HepG2 (cell line): Measurements from ENCODE around the gene HIC1. TPM values are rescaled to one million over a fixed set of nuclear protein-coding genes. Genes with fewer than 3 reads are reported as not detected.

Experiments used
- AGO2 ChIP-seq: fragments of 200-400 bp; formaldehyde crosslinking; optimal IDR thresholded peaks from 2 replicates; pipeline ENCODE3; 2017; ENCODE audit warnings: mild to moderate bottlenecking, low read depth, low read length, moderate library complexity
- DPF2 ChIP-seq: sonication (generic); formaldehyde crosslinking; IDR thresholded peaks from 2 replicates; pipeline ENCODE4 v1.4.0; 2020; ENCODE audit warnings: mild to moderate bottlenecking, low read depth, missing genetic modification reagents, borderline replicate concordance
- FOXO1 ChIP-seq: sonication (generic); formaldehyde crosslinking; IDR thresholded peaks from 2 replicates; pipeline ENCODE4 v1.4.0; 2020; ENCODE audit warnings: missing genetic modification reagents
- GATAD2A ChIP-seq: IDR thresholded peaks from 2 replicates; pipeline ENCODE4 v1.6.1; 2016
- MEF2D ChIP-seq: sonication (generic); formaldehyde crosslinking; IDR thresholded peaks from 2 replicates; pipeline ENCODE4 v1.5.1; 2020; ENCODE audit warnings: mild to moderate bottlenecking, missing genetic modification reagents
- PAXIP1 ChIP-seq: sonication (generic); formaldehyde crosslinking; conservative IDR thresholded peaks from 2 replicates; pipeline ENCODE4 v1.4.0; 2020; ENCODE audit warnings: mild to moderate bottlenecking, missing genetic modification reagents, moderate library complexity
- PBX3 ChIP-seq: sonication (generic); formaldehyde crosslinking; IDR thresholded peaks from 2 replicates; pipeline ENCODE4 v1.8.1; 2023; ENCODE audit warnings: missing genetic modification reagents, inconsistent platforms, borderline replicate concordance
- TBX3 ChIP-seq: fragments of 450-650 bp; IDR thresholded peaks from 2 replicates; pipeline ENCODE4 v1.6.1; 2017; ENCODE audit warnings: antibody characterized with exemption, mild to moderate bottlenecking, inconsistent platforms, borderline replicate concordance
- ZFP91 ChIP-seq: sonication (generic); formaldehyde crosslinking; IDR thresholded peaks from 2 replicates; pipeline ENCODE4 v1.9.0; 2022; ENCODE audit warnings: missing genetic modification reagents, mild to moderate bottlenecking, borderline replicate concordance
- ZNF552 ChIP-seq: sonication (generic); formaldehyde crosslinking; IDR thresholded peaks from 2 replicates; pipeline ENCODE4 v1.9.0; 2022; ENCODE audit warnings: missing genetic modification reagents, mild to moderate bottlenecking, borderline replicate concordance
- ZNF609 ChIP-seq: sonication (generic); formaldehyde crosslinking; IDR thresholded peaks from 2 replicates; pipeline ENCODE4 v1.4.0; 2020; ENCODE audit warnings: mild to moderate bottlenecking, missing genetic modification reagents, borderline replicate concordance
- ZNF720 ChIP-seq: sonication (generic); formaldehyde crosslinking; IDR thresholded peaks from 2 replicates; pipeline ENCODE4 v1.4.0; 2020; ENCODE audit warnings: missing genetic modification reagents
- ZNF740 ChIP-seq: sonication (generic); formaldehyde crosslinking; IDR thresholded peaks from 2 replicates; pipeline ENCODE4 v1.4.0; 2020; ENCODE audit warnings: missing genetic modification reagents
- polyA plus RNA-seq, 8 experiments: library from polyadenylated mRNA; depleted of rRNA in 3 of 8; stranded (reverse) in 7 of 8; unstranded in 1 of 8; fragments of >200 nt; fragmentation: Illumina TruSeq in 4 of 8; extraction: Trizol in 4 of 8; gene quantifications; 2 replicates each; pipeline versions ENCODE4 v1.2.1 to v1.2.3, GENCODE V29; 2011 to 2016; ENCODE audit warnings: low read depth in 4 of 8, missing spikeins in 1 of 8, mixed read lengths in 1 of 8; ENCODE audit not compliant: insufficient read depth in 1 of 8
- total RNA-seq, 5 experiments: library from RNA; depleted of rRNA; stranded (reverse); fragments of >200 nt; fragmentation: Illumina TruSeq; extraction: Trizol; gene quantifications; 2 replicates each; pipeline ENCODE4 v1.2.3, GENCODE V29; 2016; ENCODE audit warnings: low read depth in 1 of 5

Gene HIC1
- total and polyA plus RNA-seq, 2 of the 13 experiments (the other 11 are each of a cell fraction or from before 2014, with no cell fraction given), result 0.04 to 0.31 TPM

- no peak for TF ChIP-seq ZNF609 (CRISPR knock-in tag)
- no peak for TF ChIP-seq ZNF720
- no peak for TF ChIP-seq PBX3 (CRISPR knock-in tag)
- TF ChIP-seq TBX3, result no peak
- peak; percentile 58; the same call in 1 of the 2 replicates for TF ChIP-seq GATAD2A (CRISPR knock-in tag)
- TF ChIP-seq ZNF740 (CRISPR knock-in tag), result no peak
- TF ChIP-seq FOXO1 (CRISPR knock-in tag), result peak; percentile 63
- TF ChIP-seq ZFP91 (CRISPR knock-in tag), result peak; percentile 88
- no peak for TF ChIP-seq DPF2 (CRISPR knock-in tag)
- peak; percentile 30 for TF ChIP-seq AGO2
- TF ChIP-seq PAXIP1 (CRISPR knock-in tag), result no peak; the same call in 1 of the 2 replicates
- peak; percentile 48; the same call in 1 of the 2 replicates for TF ChIP-seq MEF2D (CRISPR knock-in tag)
- 0 out of 2 replicates have a peak, but pooled peaks have one; percentile 76 for TF ChIP-seq ZNF552
These were observed 24.8 kb upstream of the HIC1 start, which contains the start of gene DPH1 (continued) for GRCh38 chr17:2029911-2030778.
